SK-N-DZ (cell line): ENCODE results near the gene TMEM176B. TPM values are rescaled to one million over a fixed set of nuclear protein-coding genes. Genes with fewer than 3 reads are reported as not detected.

ENCODE experiments used
- DNase-seq: peaks from one replicate; pipeline ENCODE4 v3.0.0-alpha.2; 2015; ENCODE audit warnings: low spot score
- polyA plus RNA-seq, 2 experiments: library from polyadenylated mRNA; depleted of rRNA; stranded (reverse); fragments of >200 nt; gene quantifications; 2 replicates each; pipeline ENCODE4 v1.2.3, GENCODE V29; 2014

TMEM176B gene
- polyA plus RNA-seq (2014; cell fraction: cytosol; rRNA removed), result 0.32 TPM in 1 of 2 replicates, not detected in the other
- not detected in 2 replicates for polyA plus RNA-seq (2014; cell fraction: nucleus; rRNA removed)

- no peak for DNase-seq
Observed at GRCh38 chr7:150799741-150800580, at the start of gene TMEM176B. TMEM176B (minus strand) TSS chr7:150800364; CDS start chr7:150796569, 3,795 bp downstream.

GRCh38 chr7:150849204-150849775 lies 49.1 kb upstream of the TMEM176B start:
- DNase-seq, result no peak

DNA sequence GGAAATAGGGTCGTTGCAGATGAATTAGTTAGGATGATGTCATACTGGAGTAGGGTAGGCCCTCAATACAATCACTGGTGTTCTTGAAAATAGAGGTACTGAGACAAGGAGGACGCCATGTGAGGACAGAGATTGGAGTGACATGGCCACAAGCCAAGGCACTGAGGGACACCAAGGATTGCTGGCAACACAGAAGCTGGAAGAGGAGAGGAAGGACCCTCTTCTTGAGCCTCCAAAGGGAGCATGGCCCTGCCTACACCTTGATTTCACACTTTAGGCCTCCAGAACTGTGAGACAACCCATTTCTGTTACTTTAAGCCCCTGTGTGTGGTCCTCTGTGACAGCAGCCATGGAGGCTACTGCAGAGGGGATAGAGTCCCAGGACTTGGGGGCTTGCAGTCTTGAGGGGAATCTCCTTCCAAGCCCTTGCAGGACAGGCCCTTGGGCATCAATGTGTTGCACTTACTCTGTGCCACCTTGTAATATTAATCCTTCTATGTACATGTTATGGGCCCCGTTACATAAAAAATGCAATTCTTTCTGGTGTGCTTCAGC lies 48.5 kb upstream of the TMEM176B start:
- DNase-seq, result no peak

DNA sequence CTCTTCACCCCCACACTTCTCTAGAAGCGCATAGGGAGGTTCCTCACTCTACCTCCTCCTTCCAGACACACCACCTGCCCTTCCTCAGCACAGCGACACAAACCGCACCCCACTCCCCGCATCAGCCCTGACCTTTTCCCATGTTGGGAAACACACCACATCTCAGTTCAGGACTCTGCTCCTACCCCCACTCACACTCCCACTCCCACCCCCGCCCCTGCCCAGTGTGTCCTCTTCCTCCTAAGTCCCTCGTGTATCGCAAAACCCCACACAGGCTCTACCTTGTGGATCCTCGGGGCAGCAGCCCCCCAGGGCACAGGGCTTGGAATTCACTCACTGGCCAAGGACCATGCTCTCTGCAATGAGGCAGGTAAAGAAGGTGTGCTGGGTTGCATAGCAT lies 47.9 kb upstream of the TMEM176B start:
- DNase-seq, result no peak

- DNase-seq, result no peak
Observed at GRCh38 chr7:150847536-150847935, 47.4 kb upstream of the TMEM176B start.

- no peak for DNase-seq
Observed at GRCh38 chr7:150846291-150847115, 46.3 kb upstream of the TMEM176B start.

DNA sequence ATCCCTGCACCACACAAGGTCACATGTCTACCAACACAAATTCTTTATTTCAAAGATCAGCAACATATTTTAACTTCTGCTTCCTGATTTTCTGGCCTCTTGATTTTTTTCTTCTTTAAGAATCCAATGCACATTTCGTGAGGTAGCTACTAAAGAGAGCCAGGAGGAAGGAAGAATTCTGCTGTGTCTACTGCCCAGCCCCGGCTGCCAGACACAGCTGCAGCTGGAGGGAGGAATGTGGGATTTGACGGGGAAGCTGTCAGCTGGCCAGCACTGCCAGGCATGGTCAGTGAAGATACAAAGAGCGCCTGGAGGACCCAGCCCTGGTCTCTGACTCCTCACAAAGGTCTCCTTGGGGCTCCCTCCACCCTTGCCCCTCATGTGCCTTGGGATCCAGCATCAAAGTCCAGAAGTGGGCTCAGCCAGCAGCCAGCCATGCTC lies 45.3 kb upstream of the TMEM176B start:
- no peak for DNase-seq

- no peak for DNase-seq
Observed at GRCh38 chr7:150842716-150843115, 42.6 kb upstream of the TMEM176B start.

- DNase-seq, result no peak
Observed at GRCh38 chr7:150842018-150842417, 41.9 kb upstream of the TMEM176B start.

GRCh38 chr7:150838965-150839650 lies 38.9 kb upstream of the TMEM176B start:
- no peak for DNase-seq

DNA sequence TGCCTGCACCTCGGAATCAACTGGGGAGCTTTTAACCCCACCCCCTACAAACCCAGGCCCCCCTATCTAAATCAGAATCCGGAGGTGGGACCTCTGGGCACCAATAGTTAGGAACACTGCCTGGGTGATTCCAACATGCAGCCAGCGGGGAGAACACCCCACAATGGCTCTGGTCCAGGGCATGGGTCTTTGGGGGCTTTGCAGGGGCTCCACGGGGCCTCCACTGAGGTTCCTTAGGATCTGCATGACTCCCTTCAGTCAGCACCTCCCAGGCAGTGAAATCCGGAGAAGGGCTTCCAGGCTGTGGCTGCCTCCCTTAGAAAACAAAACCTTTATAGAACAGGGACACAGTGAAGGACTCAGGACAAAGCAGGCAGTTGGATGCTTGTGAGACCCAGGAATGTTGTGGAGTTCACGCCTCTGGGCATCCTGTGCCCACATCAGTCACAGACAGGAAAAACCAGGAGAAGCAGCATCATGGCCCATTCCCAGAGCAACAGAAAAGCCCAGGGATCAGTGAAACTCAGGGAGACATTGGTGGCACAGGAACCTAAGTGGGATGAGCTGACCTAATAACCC lies 35.6 kb upstream of the TMEM176B start:
- no peak for DNase-seq

GRCh38 chr7:150835019-150835418 lies 34.9 kb upstream of the TMEM176B start:
- DNase-seq, result no peak

GRCh38 chr7:150831851-150832250 lies 31.7 kb upstream of the TMEM176B start:
- no peak for DNase-seq

GRCh38 chr7:150830937-150831336 lies 30.8 kb upstream of the TMEM176B start:
- DNase-seq, result no peak

DNA sequence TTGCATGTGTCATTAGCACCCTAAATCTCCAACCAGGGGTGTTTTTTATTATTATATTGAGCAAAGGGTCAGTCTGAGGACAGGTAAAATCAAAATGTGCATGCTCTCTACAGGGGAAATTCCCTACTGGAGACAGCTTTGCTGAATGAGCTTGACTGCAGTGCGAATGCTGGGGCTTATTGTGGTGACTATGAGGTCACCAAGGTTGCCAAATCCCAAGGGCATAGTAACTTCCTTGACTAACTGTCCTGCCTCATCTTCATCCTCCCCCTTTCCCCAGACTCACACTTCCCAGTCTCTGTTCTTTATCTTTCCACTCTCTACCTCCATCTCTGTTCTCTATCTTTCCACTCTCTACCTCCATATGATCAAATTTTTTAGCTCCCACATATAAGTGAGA lies 29.3 kb upstream of the TMEM176B start:
- no peak for DNase-seq

- DNase-seq, result no peak
Observed at GRCh38 chr7:150828384-150828783, 28.2 kb upstream of the TMEM176B start.

GRCh38 chr7:150826061-150826849 lies 26.1 kb upstream of the TMEM176B start:
- DNase-seq, result no peak

DNA sequence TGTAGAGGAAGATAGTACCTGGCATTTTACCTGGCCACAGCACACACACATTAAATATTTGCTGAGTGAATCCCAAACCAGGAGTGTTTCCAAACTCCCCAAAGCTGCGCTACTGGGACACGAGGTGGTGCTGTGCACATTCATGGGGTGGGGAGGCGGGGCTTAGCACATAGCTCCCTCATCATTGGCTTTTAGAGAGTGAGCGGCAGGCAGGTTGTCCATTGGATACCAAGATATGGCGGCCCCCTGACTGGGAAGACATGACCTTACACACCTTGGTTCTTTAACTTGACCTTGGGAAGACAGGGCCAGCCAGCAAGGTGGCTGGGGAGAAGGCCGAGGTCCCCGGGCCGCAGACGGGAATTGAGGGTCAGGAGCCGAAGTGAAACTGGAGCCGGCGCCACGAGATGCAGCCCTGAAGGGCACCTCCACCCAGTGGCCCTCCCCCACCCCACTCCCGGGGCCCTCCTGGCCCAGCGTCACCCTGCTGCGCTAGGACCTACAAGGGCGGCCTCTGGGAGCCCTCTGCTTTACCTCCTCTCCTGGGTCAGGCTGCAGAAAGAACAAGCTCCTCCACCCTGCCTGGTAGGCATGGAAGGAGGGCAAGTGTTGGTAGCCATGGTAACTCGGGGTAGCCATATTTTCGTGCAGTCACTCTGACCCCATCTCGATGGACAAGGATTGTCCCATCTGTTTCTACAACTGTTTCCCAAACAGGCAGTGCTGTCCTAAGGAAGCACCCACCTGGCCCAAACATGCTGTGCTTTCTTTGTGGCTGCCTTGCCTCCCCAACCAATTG lies 24.4 kb upstream of the TMEM176B start:
- peak; percentile 25 for DNase-seq

- no peak for DNase-seq
Observed at GRCh38 chr7:150823484-150824126, 23.4 kb upstream of the TMEM176B start.
